Measurements from ENCODE around the gene PCAT6. TPM values are rescaled to one million over a fixed set of nuclear protein-coding genes. Genes with fewer than 3 reads are reported as not detected.
"Not testable (repeated sequence)": the region's sequence is repeated elsewhere in the genome, so short reads cannot be mapped to it uniquely, and the experiment has no call there.

The PCAT6 gene
- total RNA-seq, 1 experiment from 2014 or later = 3.4 TPM

- peaks cover 12% of the 10 kb centered on the region for H3K27me3 ChIP-seq (ENCODE audit: control insufficient read depth, insufficient read depth, low read length)
- no peaks in the 10 kb centered on the region for H3K36me3 ChIP-seq (replicated peaks; ENCODE audit: control insufficient read depth, insufficient read depth, low read length)
- DNase-seq = no peak
- no peak overlapping the region for H3K4me3 ChIP-seq (ENCODE audit: insufficient read depth, low read depth, low read length)
Observed at GRCh38 chr1:202815120-202815519, 4.4 kb downstream of the PCAT6 start.

DNA sequence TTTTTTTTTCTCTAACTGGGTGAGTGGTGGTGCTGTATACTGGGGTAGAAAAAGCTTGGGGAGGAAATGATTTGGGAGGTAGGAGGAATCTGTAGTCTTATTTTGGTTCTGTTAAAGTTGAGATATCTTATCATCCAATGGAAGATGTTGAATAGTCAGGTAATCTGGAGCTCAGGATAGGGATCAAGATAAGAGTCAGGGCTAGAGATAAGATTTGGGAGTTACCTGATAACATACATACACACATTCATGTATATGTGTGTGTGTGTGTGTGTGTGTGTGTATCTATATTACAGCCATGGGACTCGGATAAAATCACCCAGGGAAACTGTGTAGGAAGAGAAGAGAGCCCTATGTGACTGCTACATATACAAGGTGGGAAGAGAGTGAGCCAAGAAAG lies 8.1 kb downstream of the PCAT6 start:
- Histone ChIP-seq H3K4me3 (ENCODE audit: insufficient read depth, low read depth, low read length) (no peak overlapping the region), H3K36me3 (replicated peaks; ENCODE audit: control insufficient read depth, insufficient read depth, low read length) (no peaks in the 10 kb centered on the region), H3K27me3 (ENCODE audit: control insufficient read depth, insufficient read depth, low read length) (no peaks in the 10 kb centered on the region; the same call in 1 of the 2 replicates)
- DNase-seq = no peak

DNA sequence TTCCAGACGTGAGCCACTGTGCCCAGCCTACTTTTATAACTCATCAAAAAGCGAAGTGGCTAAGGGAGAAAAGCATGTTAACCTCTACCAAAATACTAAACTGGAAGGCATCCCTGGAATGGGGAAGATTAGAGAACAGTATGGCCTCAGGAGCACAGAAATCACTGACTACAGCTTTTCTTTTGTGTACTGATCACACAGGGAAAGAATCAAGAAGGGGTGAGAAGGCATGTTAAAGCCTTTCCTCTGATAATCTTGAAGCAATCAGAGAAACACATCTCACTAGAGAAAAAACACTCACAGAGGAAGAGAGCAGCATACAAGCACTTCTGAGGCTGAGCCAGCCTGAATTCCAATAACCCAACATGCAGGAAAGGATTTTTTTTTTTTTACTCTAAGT lies 10.7 kb downstream of the PCAT6 start:
- Histone ChIP-seq H3K4me3 (ENCODE audit: insufficient read depth, low read depth, low read length) (no peak overlapping the region), H3K36me3 (replicated peaks; ENCODE audit: control insufficient read depth, insufficient read depth, low read length) (no peaks in the 10 kb centered on the region), H3K27me3 (ENCODE audit: control insufficient read depth, insufficient read depth, low read length) (no peaks in the 10 kb centered on the region; the same call in 1 of the 2 replicates)
- no peak for DNase-seq

GRCh38 chr1:202825748-202826147 lies 15.0 kb downstream of the PCAT6 start:
- Histone ChIP-seq H3K27me3 (ENCODE audit: control insufficient read depth, insufficient read depth, low read length) (no peaks in the 10 kb centered on the region), H3K36me3 (replicated peaks; ENCODE audit: control insufficient read depth, insufficient read depth, low read length) (no peaks in the 10 kb centered on the region), H3K4me3 (ENCODE audit: insufficient read depth, low read depth, low read length) (no peak overlapping the region)
- DNase-seq = no peak

- not testable (repeated sequence) for H3K4me3 ChIP-seq (ENCODE audit: insufficient read depth, low read depth, low read length); H3K36me3 ChIP-seq (replicated peaks; ENCODE audit: control insufficient read depth, insufficient read depth, low read length); H3K27me3 ChIP-seq (ENCODE audit: control insufficient read depth, insufficient read depth, low read length); DNase-seq
Observed at GRCh38 chr1:202829223-202829622, 18.5 kb downstream of the PCAT6 start.

- no peak for DNase-seq
- no peaks in the 10 kb centered on the region for H3K36me3 ChIP-seq (replicated peaks; ENCODE audit: control insufficient read depth, insufficient read depth, low read length)
- no peak overlapping the region for H3K4me3 ChIP-seq (ENCODE audit: insufficient read depth, low read depth, low read length)
- H3K27me3 ChIP-seq (ENCODE audit: control insufficient read depth, insufficient read depth, low read length) = no peaks in the 10 kb centered on the region; the same call in 1 of the 2 replicates
Observed at GRCh38 chr1:202831906-202832305, 21.2 kb downstream of the PCAT6 start.

DNA sequence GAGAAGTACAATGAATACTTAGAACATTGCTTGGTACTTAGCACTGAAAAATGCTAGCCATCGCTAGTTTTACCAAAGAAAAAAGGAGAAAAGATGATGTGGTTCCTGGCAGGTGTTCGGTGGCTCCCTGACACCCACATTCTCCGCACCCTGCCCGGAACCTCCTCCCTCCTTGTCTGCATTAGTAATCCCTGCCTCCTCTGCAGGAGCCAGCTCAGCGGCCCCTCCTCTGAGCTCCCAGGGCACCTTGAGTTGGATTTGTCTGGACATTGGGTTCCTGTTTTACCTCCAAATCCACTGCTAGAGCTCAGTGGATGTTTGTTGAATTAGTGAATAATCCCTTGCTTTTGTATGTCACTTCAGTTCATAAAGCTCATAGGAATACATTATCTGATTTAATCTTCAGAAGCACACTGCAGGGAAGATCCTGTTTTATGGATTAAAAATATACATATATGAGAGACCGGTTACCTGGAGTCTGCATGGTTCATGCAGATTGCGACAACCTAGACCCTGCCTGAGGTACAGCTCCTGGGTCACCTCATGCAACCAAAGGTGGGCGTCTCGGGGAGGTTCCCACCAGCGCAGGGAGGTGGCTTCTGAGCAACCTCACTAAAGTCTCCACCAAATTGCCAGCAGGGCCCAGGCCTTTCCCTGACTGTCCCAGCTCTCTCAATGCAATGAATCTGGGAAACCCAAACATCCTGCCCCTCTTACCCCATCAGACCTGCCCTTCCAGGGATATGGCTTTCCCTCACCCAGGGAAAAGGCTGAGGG lies 24.2 kb downstream of the PCAT6 start:
- no peak for DNase-seq
- no peak overlapping the region for H3K4me3 ChIP-seq (ENCODE audit: insufficient read depth, low read depth, low read length)
- no peaks in the 10 kb centered on the region; the same call in 1 of the 2 replicates for H3K27me3 ChIP-seq (ENCODE audit: control insufficient read depth, insufficient read depth, low read length)
- H3K36me3 ChIP-seq (replicated peaks; ENCODE audit: control insufficient read depth, insufficient read depth, low read length) = no peaks in the 10 kb centered on the region

GRCh38 chr1:202835548-202836072 lies 24.9 kb downstream of the PCAT6 start:
- Histone ChIP-seq H3K36me3 (replicated peaks; ENCODE audit: control insufficient read depth, insufficient read depth, low read length) (no peaks in the 10 kb centered on the region), H3K4me3 (ENCODE audit: insufficient read depth, low read depth, low read length) (no peak overlapping the region), H3K27me3 (ENCODE audit: control insufficient read depth, insufficient read depth, low read length) (no peaks in the 10 kb centered on the region; the same call in 1 of the 2 replicates)
- peak; percentile 48 for DNase-seq

- no peaks in the 10 kb centered on the region for H3K36me3 ChIP-seq (replicated peaks; ENCODE audit: control insufficient read depth, insufficient read depth, low read length)
- no peak overlapping the region for H3K4me3 ChIP-seq (ENCODE audit: insufficient read depth, low read depth, low read length)
- no peak for DNase-seq
- H3K27me3 ChIP-seq (ENCODE audit: control insufficient read depth, insufficient read depth, low read length) = no peaks in the 10 kb centered on the region; the same call in 1 of the 2 replicates
Observed at GRCh38 chr1:202836623-202837403, 26.1 kb downstream of the PCAT6 start.

DNA sequence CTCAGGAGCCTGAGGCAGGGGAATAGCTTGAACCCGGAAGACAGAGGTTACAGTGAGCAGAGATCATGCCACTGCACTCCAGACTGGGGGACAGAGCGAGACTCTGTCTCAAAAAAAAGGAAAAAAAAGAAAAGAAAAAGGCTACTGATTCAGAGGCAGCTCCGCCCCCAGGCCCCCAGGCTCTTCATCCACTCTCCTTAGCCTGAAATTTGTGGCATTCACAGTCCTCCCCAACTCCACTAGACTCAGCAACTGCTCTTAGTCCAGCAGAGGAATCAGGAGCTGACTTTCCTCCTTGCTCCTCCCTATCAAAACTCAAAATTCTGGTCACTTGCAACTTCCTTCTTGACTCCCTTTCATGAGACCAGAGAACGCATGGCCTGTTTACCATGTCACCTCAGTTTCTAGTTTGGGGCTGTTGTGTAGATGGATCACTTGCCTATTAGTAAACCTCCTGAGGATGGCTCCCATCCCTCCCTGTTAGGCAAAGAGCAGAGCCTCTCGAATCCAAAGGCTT lies 27.1 kb downstream of the PCAT6 start:
- no peaks in the 10 kb centered on the region for H3K36me3 ChIP-seq (replicated peaks; ENCODE audit: control insufficient read depth, insufficient read depth, low read length)
- no peaks in the 10 kb centered on the region; the same call in 1 of the 2 replicates for H3K27me3 ChIP-seq (ENCODE audit: control insufficient read depth, insufficient read depth, low read length)
- no peak overlapping the region for H3K4me3 ChIP-seq (ENCODE audit: insufficient read depth, low read depth, low read length)
- no peak for DNase-seq

DNA sequence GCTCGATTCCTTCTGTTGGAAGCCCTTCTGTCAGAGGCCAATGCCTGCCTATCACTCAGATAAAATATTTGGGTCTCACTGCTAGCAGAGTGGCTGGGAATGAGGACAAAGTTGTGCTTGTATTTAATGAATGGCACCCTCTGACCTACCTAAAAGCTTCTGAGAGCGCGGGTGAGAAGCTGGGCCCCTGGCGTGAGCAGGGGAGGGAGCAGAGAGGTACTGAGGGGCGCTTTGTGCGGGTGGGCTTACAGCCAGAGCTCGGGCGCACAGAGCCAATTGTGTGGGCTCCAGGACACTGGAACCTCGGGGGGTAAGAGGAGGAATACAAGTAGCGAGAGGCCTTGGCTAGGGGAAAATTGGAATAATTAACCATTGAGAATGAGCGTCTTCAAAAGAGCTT lies 32.3 kb downstream of the PCAT6 start:
- no peaks in the 10 kb centered on the region for H3K36me3 ChIP-seq (replicated peaks; ENCODE audit: control insufficient read depth, insufficient read depth, low read length)
- DNase-seq = no peak
- no peak overlapping the region for H3K4me3 ChIP-seq (ENCODE audit: insufficient read depth, low read depth, low read length)
- H3K27me3 ChIP-seq (ENCODE audit: control insufficient read depth, insufficient read depth, low read length) = peaks cover 2% of the 10 kb centered on the region; the same call in 1 of the 2 replicates

DNA sequence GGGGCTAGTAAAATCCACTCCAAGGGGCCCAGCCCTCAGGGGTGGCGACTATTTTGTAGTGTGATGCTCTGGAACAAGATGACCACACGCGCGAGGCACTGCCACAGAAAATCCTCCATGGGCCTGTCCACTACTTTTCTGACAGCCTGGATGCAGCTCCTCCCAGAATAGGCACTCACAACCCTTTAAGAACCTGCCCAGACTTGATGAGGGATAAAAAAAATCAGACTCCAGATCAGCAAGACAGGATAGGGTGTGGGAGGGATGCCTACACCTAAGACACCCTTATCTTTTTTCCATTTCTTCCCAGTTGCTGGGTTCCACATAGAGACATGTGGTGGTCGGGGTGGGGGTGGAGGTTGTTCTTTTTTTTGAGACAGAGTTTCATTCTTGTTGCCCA lies 33.5 kb downstream of the PCAT6 start:
- no peak overlapping the region for H3K4me3 ChIP-seq (ENCODE audit: insufficient read depth, low read depth, low read length)
- DNase-seq = no peak
- H3K36me3 ChIP-seq (replicated peaks; ENCODE audit: control insufficient read depth, insufficient read depth, low read length) = no peaks in the 10 kb centered on the region

GRCh38 chr1:202844935-202845334 lies 34.2 kb downstream of the PCAT6 start:
- Histone ChIP-seq H3K27me3 (ENCODE audit: control insufficient read depth, insufficient read depth, low read length) (peaks cover 2% of the 10 kb centered on the region; the same call in 1 of the 2 replicates), H3K4me3 (ENCODE audit: insufficient read depth, low read depth, low read length) (no peak overlapping the region)
- DNase-seq = peak; percentile 63

More for the DNA sequence above, 33.5 kb downstream of the PCAT6 start:
- peaks cover 2% of the 10 kb centered on the region; the same call in 1 of the 2 replicates for H3K27me3 ChIP-seq (ENCODE audit: control insufficient read depth, insufficient read depth, low read length)

GRCh38 chr1:202848191-202848542 lies 37.4 kb downstream of the PCAT6 start:
- Histone ChIP-seq H3K4me3 (ENCODE audit: insufficient read depth, low read depth, low read length) (no peak overlapping the region), H3K27me3 (ENCODE audit: control insufficient read depth, insufficient read depth, low read length) (peaks cover 2% of the 10 kb centered on the region; the same call in 1 of the 2 replicates), H3K36me3 (replicated peaks; ENCODE audit: control insufficient read depth, insufficient read depth, low read length) (peaks cover 5% of the 10 kb centered on the region)
- DNase-seq = no peak

More at GRCh38 chr1:202844935-202845334, 34.2 kb downstream of the PCAT6 start:
- H3K36me3 ChIP-seq (replicated peaks; ENCODE audit: control insufficient read depth, insufficient read depth, low read length) = no peaks in the 10 kb centered on the region

Data from H7 (cell line).